AG10803 (cell line): ENCODE data around the gene COL4A6.

Source experiments
- DNase-seq: peaks from one replicate; pipeline ENCODE4 v3.0.0; 2010; ENCODE audit warnings: low read depth
- H3K4me3 ChIP-seq: 2 replicates; pipeline ENCODE4 v1.5.1; 2011; ENCODE audit warnings: mild to moderate bottlenecking, low read length, control low read depth
- TF ChIP-seq, protein P1 (sequence below): conservative IDR thresholded peaks from 2 replicates; pipeline ENCODE4 v1.5.1; 2011; ENCODE audit warnings: mild to moderate bottlenecking, low read length, control low read depth, inconsistent platforms

COL4A6 gene

DNA sequence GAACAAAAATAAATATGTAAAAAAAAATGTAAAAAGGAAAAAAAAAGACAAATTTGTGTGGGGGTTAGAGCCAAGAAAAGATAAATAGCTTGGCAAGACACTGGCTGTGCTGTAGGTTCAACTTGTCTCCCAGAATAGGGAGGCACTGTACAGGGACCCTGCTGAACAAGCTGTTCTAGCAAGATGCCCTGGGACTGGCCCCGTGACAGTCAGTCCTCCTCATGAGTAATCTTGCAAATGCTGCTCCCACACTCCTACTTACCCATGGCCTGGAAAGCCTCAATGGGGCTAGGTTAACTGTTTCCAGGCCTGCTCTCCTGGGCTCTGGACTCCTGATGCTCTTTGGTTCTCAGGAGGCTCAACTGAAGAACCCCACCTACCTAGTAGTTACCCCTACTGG, 239.8 kb downstream of the COL4A6 start:
- TF ChIP-seq, protein P1, sequence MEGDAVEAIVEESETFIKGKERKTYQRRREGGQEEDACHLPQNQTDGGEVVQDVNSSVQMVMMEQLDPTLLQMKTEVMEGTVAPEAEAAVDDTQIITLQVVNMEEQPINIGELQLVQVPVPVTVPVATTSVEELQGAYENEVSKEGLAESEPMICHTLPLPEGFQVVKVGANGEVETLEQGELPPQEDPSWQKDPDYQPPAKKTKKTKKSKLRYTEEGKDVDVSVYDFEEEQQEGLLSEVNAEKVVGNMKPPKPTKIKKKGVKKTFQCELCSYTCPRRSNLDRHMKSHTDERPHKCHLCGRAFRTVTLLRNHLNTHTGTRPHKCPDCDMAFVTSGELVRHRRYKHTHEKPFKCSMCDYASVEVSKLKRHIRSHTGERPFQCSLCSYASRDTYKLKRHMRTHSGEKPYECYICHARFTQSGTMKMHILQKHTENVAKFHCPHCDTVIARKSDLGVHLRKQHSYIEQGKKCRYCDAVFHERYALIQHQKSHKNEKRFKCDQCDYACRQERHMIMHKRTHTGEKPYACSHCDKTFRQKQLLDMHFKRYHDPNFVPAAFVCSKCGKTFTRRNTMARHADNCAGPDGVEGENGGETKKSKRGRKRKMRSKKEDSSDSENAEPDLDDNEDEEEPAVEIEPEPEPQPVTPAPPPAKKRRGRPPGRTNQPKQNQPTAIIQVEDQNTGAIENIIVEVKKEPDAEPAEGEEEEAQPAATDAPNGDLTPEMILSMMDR: no peak

DNA sequence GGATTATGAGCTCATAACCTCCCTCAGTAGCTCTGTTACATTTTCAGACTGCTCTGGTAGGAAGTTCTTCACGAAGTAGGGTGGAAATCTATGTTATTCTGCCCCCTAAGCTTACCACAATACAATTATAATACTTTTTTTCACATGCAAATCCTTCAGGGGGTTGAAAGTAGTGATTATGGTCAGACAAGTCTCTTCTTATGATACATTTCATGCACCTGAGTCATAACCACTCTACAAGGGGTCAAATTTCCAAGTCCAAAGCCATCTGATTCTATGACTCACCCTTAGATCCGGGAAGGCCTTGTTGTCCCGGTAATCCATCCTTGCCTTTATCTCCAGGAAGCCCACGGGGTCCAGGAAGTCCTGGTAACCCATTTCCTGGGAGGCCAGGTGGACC, 251.4 kb downstream of the COL4A6 start:
- no peak overlapping the region for H3K4me3 ChIP-seq
- DNase-seq: peak; percentile 40
- TF ChIP-seq, protein P1: no peak

More for the DNA sequence above, 239.8 kb downstream of the COL4A6 start:
- DNase-seq: no peak
- H3K4me3 ChIP-seq: no peak overlapping the region

DNA sequence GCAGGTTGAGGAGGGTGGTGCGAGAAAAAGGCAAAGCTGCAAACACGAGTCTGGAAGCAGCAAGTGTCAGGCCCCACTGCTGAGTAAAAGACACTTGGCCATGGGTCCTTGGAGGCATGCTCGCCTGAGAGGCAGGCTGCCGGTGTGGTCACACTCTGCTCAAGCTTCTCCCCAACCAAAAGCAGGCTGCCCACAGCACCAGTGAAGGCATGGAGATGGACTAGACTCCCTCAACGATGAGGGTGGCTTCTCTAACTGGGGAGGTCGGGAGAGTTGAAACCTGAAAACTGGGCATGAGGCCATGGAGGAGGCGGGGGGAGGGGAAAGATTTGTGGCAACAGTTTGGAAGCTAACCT, 260.1 kb downstream of the COL4A6 start:
- DNase-seq: no peak
- no peak overlapping the region for H3K4me3 ChIP-seq
- TF ChIP-seq, protein P1: no peak

DNA sequence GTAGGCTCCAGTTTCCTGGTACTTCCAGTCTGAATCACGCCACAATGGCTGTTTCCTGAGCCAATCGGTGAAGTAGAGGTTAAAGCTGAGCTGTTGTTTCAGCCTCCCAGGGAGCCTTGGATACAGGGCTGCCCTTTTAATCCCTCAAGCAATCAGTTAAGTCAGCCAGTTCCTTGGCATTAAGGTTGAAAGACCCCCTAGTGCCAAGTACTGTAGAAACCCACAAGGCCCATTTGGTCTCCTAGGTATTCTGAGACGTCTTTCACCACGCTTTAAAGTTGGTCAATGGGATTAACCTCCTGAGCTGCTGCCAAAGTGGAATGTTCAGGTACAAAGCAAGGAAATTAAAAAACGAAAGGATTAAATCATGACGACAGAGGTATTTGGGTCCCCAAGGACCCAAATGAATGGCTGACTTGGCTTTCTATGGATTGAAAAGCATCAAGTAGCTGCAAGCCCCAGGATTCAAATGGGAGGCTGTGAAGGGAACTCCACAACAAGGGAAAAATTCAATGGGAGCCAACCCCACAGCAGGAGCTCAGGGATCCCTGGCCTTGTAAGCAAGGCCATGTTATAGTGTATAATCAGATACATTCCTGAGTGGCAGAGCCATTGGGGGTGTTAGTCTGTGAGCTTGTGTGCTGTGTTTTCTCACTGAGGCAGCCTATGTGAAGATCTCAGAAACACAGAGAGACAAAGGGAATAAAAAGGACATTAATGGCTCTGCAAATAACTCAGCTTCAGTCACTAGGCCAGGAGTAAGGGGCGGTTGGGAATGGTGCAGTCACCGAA, 260.7 kb downstream of the COL4A6 start:
- H3K4me3 ChIP-seq: no peak overlapping the region
- no peak for DNase-seq
- TF ChIP-seq, protein P1: no peak

DNA sequence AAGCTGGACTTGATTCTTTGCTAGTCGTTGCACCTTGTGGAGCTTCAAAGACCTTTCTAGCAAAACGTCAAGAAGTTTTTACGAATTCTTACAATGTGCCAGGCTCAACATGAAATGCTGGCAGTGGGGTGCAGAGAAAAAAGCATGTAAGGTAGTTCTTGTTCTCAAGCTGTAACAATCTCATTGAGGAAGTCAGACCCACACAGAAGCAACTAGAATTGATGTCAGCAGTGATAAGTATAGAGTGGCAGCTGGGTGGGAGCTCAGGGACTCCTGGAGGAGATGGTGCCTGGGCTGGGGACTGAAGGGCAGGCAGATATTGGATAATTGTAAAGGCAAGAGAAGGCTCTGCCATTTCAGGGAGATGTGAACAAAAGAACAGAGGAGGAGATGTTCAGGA, 264.3 kb downstream of the COL4A6 start:
- DNase-seq: no peak
- H3K4me3 ChIP-seq: no peak overlapping the region
- TF ChIP-seq, protein P1: no peak

DNA sequence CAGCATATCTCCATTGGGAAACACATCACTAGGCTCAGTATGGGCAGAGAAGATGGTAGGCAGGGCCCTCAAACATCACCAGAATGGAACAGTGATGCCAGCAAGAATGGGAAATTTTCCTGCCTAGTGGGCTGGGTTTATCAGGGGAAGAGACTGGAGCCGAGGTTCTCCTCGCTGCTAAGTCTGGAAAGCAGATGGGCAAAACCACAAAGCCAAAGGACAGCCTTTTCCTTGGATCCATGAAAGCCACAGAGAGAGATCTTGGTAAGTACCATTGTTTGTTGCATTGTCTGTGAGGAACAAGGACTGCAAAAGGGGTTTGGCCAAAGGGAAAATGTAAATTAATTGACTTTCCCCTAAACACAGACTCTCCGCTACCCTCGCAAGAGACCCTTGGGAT, 266.6 kb downstream of the COL4A6 start:
- TF ChIP-seq, protein P1: no peak
- no peak for DNase-seq
- no peak overlapping the region for H3K4me3 ChIP-seq

DNA sequence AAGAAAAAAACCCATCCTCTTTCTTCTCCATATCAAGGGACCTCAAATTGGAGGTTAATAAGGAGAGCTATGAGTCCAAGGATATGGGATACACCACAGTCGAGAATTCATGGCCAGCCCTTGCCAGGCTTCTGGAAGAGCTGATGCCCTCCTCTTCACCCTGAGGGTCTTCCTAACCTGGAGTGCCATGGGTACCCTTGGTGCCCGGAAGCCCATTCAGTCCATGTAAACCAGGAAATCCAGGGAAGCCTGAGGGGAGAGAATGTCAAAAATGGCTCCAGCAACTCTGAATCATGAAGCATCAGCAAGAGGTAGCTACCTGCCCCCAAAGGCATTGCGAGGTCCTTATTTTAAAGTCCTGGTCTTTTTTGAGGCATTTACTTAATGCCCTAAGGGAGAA, 268.5 kb downstream of the COL4A6 start:
- H3K4me3 ChIP-seq: no peak overlapping the region
- TF ChIP-seq, protein P1: no peak
- DNase-seq: no peak
